Large intestine (tissue), 3 donors: ENCODE measurements around the gene PDE8A. TPM values are rescaled to one million over a fixed set of nuclear protein-coding genes. Genes with fewer than 3 reads are reported as not detected.
A peak's percentile ranks its signal among the peaks of the same experiment; 100 is the strongest.

Experiments
- DNase-seq, 2 donors: peaks; one replicate each; pipeline versions ENCODE4 v3.0.0 to v3.0.0-alpha.2; 2013
- H3K27ac ChIP-seq: one replicate; pipeline ENCODE4 v1.5.1; 2013; ENCODE audit warnings: low read length
- H3K27me3 ChIP-seq: 2 replicates; pipeline ENCODE4 v1.6.1; 2013; ENCODE audit warnings: low read length; ENCODE audit not compliant: control insufficient read depth, insufficient read depth
- H3K36me3 ChIP-seq: 2 replicates; pipeline ENCODE4 v1.6.1; 2013; ENCODE audit warnings: low read length; ENCODE audit not compliant: control insufficient read depth, insufficient read depth
- H3K4me1 ChIP-seq: one replicate; pipeline ENCODE4 v1.6.1; 2013; ENCODE audit warnings: low read length; ENCODE audit not compliant: control insufficient read depth, insufficient read depth
- H3K4me3 ChIP-seq: one replicate; pipeline ENCODE4 v1.5.1; 2013; ENCODE audit warnings: low read length
- H3K9me3 ChIP-seq: one replicate; pipeline ENCODE4 v1.6.1; 2013; ENCODE audit warnings: mild to moderate bottlenecking, low read depth, low read length, moderate library complexity; ENCODE audit not compliant: control insufficient read depth
- WGBS: methylation state at CpG from one replicate; pipeline ENCODE4 v1.1.5; 2013; ENCODE audit warnings: low lambda C conversion rate; ENCODE audit not compliant: insufficient coverage; 5-methylcytosine and 5-hydroxymethylcytosine counted together
- polyA plus RNA-seq: library from polyadenylated mRNA; unstranded; fragments of 120-200 nt; gene quantifications from one replicate; pipeline ENCODE4 v1.2.1, GENCODE V29; 2013

The PDE8A gene
- polyA plus RNA-seq, 1 donor = 58.2 TPM

DNA sequence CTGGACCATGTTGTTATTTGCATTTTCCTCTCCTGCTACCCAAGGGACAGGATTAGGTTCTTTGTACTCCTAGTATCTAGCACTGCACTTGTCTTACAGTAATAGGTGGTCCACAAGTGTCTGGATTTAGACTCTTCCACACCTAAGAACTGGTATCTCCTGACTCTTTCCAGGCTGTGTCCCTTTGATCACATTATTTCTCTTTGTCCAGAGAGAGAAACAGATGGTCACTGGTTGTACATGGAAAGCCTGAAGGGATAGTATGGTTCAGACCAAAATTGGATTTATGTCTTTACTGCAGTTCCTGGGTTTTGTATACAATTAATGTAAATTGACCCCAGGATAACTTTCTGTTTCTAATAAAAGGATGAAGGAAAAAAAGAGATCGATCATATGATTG is 64.0 kb downstream of the PDE8A start:
- no peak for DNase-seq
- Histone ChIP-seq H3K4me1 (peaks cover 4% of the 10 kb centered on the region), H3K9me3 (no peaks in the 10 kb centered on the region), H3K4me3 (no peak overlapping the region), H3K36me3 (no peaks in the 10 kb centered on the region), H3K27ac (no peak overlapping the region), H3K27me3 (no peaks in the 10 kb centered on the region)
- no CpG with 5 or more reads among the region's 1 CpG for WGBS

DNA sequence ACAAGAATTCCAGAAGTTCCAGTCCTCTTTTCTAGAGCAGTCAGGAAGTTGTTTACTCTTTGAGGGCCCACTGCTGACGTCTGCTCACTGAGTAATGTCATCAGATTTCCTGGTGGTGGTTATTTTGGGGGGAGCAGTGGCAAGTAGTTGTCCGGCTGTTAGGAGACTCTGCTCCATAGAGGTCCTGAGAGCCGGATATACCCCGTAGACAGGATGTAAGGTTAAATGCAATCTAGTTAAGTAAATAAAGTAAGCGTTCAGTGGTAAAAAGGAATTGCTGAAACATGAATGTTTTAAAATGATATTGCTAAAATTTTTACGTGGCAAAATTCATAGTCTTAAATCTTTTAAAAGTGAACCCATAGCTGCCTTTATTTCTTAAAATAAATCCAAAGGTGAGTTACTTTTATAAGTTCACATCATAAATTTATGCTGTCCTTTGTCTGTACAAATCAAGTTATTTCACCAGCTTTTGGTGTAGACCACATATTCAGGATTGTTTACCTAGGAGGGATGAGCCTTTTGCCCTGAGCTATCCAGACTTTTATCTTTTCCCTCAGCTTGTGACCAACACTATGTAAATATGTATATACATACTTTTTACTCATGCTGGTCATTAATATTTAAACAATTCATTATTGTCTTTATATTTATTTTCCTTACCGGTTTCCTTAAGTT is 65.8 kb downstream of the PDE8A start:
- H3K9me3 ChIP-seq = no peaks in the 10 kb centered on the region
- H3K27ac ChIP-seq = no peak overlapping the region
- H3K27me3 ChIP-seq = no peaks in the 10 kb centered on the region
- H3K36me3 ChIP-seq = no peaks in the 10 kb centered on the region
- DNase-seq = peak; percentile 38 to 65
- H3K4me1 ChIP-seq = peaks cover 4% of the 10 kb centered on the region
- WGBS = 20% methylated on average over 6 of the region's 7 CpGs
- no peak overlapping the region for H3K4me3 ChIP-seq

DNA sequence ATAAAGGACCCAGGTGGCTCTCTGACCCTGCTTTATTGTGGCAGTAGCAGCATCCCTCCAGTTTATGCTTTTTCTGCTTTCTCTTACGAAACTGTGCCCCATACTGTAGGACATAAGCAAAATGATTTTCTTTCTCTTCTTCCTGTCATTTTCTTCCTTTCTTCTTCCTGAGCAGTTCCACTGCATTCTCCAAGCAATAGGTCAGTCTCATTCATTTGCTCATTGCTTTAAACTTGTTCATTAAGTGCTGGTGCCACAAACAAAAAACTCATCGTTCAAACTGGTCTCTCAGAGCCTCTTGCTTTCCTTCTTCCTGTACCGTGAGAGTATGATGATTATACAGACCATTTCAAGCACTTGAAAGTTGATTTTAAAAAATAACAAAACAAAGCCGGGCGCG is 66.8 kb downstream of the PDE8A start:
- H3K4me3 ChIP-seq = no peak overlapping the region
- DNase-seq = no peak
- no peak overlapping the region for H3K27ac ChIP-seq
- H3K36me3 ChIP-seq = no peaks in the 10 kb centered on the region
- no peaks in the 10 kb centered on the region for H3K9me3 ChIP-seq
- H3K27me3 ChIP-seq = no peaks in the 10 kb centered on the region
- H3K4me1 ChIP-seq = peaks cover 4% of the 10 kb centered on the region
- 25% methylated on average over 2 of the region's 6 CpGs for WGBS

DNA sequence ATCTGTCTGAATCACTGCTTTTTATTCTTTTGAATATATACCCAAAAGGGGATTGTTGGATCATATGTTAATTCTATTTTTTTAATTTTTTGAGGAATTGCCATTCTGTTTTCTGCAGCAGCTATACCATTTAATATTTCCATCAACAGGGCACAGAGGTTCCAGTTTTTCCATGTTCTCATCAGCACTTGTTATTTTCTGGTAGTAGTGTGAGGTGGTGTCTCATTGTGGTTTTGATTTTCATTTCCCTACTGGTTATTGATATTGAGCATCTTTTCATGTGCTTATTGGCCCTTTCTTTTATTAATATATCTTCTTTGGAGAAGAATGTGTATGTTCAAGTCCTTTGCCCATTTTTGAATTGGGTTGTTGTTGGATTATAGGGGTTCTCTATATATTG is 68.1 kb downstream of the PDE8A start:
- DNase-seq = no peak
- H3K4me3 ChIP-seq = no peak overlapping the region
- H3K36me3 ChIP-seq = no peaks in the 10 kb centered on the region
- no peaks in the 10 kb centered on the region for H3K9me3 ChIP-seq
- no peak overlapping the region for H3K27ac ChIP-seq
- peaks cover 4% of the 10 kb centered on the region for H3K4me1 ChIP-seq
- no peaks in the 10 kb centered on the region for H3K27me3 ChIP-seq

DNA sequence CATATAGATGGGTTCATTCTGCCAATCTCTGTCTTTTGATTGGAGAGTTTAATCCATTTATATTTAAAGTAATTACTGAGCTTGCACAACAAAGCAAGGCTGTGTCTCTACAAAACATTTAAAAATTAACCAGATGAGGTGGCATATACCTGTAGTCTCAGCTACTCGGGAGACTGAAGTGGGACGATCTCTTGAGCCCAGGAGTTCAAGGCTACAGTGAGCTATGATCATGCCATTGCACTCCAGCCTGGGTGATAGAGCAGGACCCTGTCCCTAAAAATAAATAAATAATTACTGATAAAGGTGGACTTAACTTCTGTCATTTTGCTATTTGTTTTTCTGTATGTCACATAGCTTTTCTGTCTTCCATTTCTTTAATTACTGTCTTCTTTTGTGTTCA is 78.1 kb downstream of the PDE8A start:
- WGBS = no CpG with 5 or more reads among the region's 2 CpGs
- DNase-seq = no peak

DNA sequence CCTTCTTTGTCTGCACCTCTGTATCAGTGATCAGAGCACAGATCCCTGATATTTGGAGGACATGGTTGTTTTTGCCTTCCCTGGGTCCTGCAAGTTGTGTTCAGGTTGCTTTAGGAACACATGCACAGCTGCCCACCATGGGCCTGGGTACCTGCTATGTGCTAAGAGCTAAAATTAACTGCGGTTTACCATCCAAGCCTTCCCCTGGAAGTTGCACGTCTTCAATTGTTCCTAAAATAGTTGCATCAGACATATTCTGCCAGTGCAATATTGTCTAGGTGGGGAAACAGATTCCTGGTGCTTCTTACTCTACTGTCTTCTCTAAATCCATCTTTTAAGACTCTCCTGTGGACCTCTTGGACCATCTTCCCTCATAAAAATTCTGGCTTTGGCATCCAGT is 80.9 kb downstream of the PDE8A start:
- H3K9me3 ChIP-seq = peaks cover 18% of the 10 kb centered on the region
- H3K27ac ChIP-seq = no peak overlapping the region
- H3K4me1 ChIP-seq = no peaks in the 10 kb centered on the region
- H3K36me3 ChIP-seq = peaks cover 5% of the 10 kb centered on the region
- DNase-seq = no peak
- WGBS = no CpG with 5 or more reads among the region's 2 CpGs
- H3K27me3 ChIP-seq = no peaks in the 10 kb centered on the region
- H3K4me3 ChIP-seq = no peak overlapping the region

More for the DNA sequence above, 78.1 kb downstream of the PDE8A start:
- no peak overlapping the region for H3K4me3 ChIP-seq
- H3K27ac ChIP-seq = no peak overlapping the region
- no peaks in the 10 kb centered on the region for H3K36me3 ChIP-seq
- no peaks in the 10 kb centered on the region for H3K27me3 ChIP-seq
- peaks cover 22% of the 10 kb centered on the region for H3K9me3 ChIP-seq
- H3K4me1 ChIP-seq = no peaks in the 10 kb centered on the region

DNA sequence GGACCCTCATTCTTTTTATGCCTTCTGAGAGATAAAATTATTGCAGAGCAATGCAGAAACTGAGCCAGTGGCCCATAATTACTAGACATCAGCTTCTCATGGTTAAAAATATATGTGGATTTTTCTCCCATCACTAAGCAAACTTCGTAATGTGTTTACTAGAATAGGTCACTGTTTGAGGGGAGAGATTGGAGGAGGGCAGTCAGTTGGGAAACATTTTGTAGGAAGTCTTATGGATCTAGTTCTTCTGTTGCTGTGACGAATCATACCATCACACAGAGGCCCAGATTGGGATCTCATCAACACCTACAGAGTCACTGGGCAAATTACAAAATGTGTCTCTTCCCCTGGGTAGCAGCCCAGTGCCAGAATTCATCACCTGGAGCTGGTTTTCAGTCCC is 81.4 kb downstream of the PDE8A start:
- Histone ChIP-seq H3K27ac (no peak overlapping the region), H3K9me3 (peaks cover 14% of the 10 kb centered on the region), H3K27me3 (no peaks in the 10 kb centered on the region), H3K4me1 (no peaks in the 10 kb centered on the region), H3K36me3 (peaks cover 8% of the 10 kb centered on the region), H3K4me3 (no peak overlapping the region)
- DNase-seq = no peak
- 100% methylated on average over 1 of the region's 2 CpGs for WGBS

DNA sequence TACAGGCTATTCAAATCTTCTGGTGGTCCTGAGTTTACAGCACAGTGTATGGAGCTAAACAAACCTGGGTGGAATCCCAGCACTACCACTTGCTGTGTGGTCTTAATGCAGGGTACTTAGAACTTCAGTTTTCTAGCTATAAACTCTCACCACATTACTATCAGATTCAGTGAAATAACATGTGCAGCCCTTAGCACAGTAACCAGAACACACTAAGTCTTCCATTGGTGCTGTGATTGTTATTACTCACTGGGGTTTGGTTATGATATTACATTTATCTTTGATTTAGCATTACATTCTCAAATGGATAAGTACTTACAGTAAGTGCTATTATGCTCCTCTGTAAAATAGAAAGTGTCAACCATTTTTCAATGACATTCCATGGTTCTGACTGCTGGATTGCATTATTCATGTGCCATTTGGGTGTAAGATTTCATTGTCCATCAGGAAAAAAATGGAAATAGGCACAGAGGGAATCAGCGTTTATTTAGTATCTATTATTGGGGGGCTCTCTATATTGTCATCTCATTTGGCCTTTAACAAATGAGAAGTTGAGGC is 81.9 kb downstream of the PDE8A start:
- DNase-seq = no peak
- H3K27me3 ChIP-seq = no peaks in the 10 kb centered on the region
- WGBS = no CpG with 5 or more reads among the region's 1 CpG
- no peaks in the 10 kb centered on the region for H3K4me1 ChIP-seq
- H3K9me3 ChIP-seq = peaks cover 11% of the 10 kb centered on the region
- H3K36me3 ChIP-seq = peaks cover 13% of the 10 kb centered on the region
- no peak overlapping the region for H3K4me3 ChIP-seq
- no peak overlapping the region for H3K27ac ChIP-seq

DNA sequence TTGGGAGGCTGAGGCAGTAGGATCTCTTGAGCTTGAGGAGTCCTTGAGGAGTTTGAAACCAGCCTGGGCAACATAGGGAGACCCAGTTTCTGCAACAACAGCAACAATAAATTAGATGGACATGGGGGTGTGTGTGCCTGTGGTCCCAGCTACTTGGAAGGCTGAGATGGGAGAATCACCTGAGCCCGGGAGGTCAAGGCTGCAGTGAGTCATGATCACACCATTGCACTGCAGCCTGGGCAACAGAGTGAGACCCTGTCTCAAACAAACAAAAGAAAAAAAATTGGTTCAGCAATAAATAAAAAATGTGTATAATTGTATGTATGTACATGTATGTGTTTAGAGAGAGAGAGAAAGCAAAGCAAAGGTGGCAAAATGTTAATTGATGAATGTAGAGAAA is 83.1 kb downstream of the PDE8A start:
- no peak overlapping the region for H3K27ac ChIP-seq
- no peak for DNase-seq

DNA sequence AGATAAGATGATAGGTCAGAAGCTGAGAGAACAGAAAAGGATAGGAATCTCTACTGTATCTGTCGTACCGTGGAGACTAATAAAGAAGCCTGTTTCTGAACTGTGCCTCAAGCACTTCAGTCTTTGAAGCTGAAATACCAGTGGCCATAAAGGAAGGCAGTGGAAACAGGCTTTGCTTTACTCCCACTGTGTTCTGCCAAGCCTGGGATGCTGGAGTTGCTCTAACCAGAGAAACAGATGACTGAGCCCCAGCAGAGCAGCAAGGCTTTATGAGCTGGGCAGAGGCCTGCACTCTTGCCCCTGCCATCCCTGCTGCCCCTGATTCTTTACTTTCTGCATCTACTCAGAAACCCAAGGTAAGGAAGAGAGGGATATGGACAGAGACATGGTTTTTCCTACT is 89.4 kb downstream of the PDE8A start:
- no CpG with 5 or more reads among the region's 2 CpGs for WGBS
- no peak for DNase-seq
- no peaks in the 10 kb centered on the region for H3K27me3 ChIP-seq
- H3K4me3 ChIP-seq = no peak overlapping the region
- no peak overlapping the region for H3K27ac ChIP-seq
- no peaks in the 10 kb centered on the region for H3K4me1 ChIP-seq
- H3K36me3 ChIP-seq = peaks cover 45% of the 10 kb centered on the region
- no peaks in the 10 kb centered on the region for H3K9me3 ChIP-seq

More for the DNA sequence above, 83.1 kb downstream of the PDE8A start:
- H3K36me3 ChIP-seq = peaks cover 17% of the 10 kb centered on the region
- H3K4me3 ChIP-seq = no peak overlapping the region
- WGBS = no CpG with 5 or more reads among the region's 1 CpG
- no peaks in the 10 kb centered on the region for H3K4me1 ChIP-seq
- H3K27me3 ChIP-seq = no peaks in the 10 kb centered on the region
- peaks cover 10% of the 10 kb centered on the region for H3K9me3 ChIP-seq

DNA sequence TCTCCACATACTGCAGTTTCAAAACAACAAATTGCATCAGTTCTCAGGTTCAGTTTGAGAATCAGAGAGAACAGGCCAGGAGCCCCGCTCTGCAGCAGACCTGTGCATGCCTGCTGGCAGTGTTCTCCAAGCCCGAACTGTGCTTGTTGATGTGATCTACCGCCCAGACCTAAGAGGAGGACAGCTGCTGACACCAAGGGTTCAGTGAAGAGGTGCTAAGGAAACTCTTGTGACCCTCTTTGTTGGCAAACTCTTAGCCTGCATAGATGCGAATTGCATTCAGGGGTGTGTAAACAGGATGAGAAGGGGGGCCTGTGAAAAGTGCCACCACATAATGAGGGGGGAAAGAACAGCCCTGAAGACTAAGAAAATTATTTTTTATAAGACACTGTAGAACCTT is 89.8 kb downstream of the PDE8A start:
- Histone ChIP-seq H3K9me3 (no peaks in the 10 kb centered on the region), H3K4me1 (no peaks in the 10 kb centered on the region), H3K27me3 (no peaks in the 10 kb centered on the region), H3K4me3 (no peak overlapping the region), H3K27ac (no peak overlapping the region), H3K36me3 (peaks cover 43% of the 10 kb centered on the region)
- no CpG with 5 or more reads among the region's 4 CpGs for WGBS
- no peak for DNase-seq
